CD14-positive monocyte (primary cell): ENCODE measurements around the gene SIGLEC7. TPM values are rescaled to one million over a fixed set of nuclear protein-coding genes. Genes with fewer than 3 reads are reported as not detected.

Experiments
- DNase-seq, 3 donors: peaks; one replicate each; pipeline ENCODE4 v3.0.0-alpha.2; 2011 to 2022
- H2AFZ ChIP-seq: 2 replicates; pipeline ENCODE4 v1.6.0; 2012; ENCODE audit warnings: mild to moderate bottlenecking, low read depth, low read length, inconsistent platforms; ENCODE audit not compliant: insufficient read depth, poor library complexity, severe bottlenecking
- H3K27ac ChIP-seq, 2 donors: 1 replicate in 1 of 2; 2 replicates in 1 of 2; pipeline ENCODE4 v1.5.1; 2012 to 2013; ENCODE audit warnings: low read length in 2 of 2, control low read depth in 1 of 2, inconsistent platforms in 1 of 2, low read depth in 1 of 2, mild to moderate bottlenecking in 1 of 2
- H3K27me3 ChIP-seq, 2 donors: one replicate each; pipeline versions ENCODE4 v1.6.0 to v1.6.1; 2011 to 2013; ENCODE audit warnings: low read length in 2 of 2; ENCODE audit not compliant: control insufficient read depth in 2 of 2, insufficient read depth in 2 of 2
- H3K36me3 ChIP-seq, 2 donors: replicated peaks in 1 of 2; 1 replicate in 1 of 2; 2 replicates in 1 of 2; pipeline versions ENCODE4 v1.5.1 to v1.6.1; 2012 to 2013; ENCODE audit warnings: low read length in 2 of 2, control low read depth in 1 of 2, inconsistent platforms in 1 of 2, mild to moderate bottlenecking in 1 of 2; ENCODE audit not compliant: insufficient read depth in 2 of 2, control insufficient read depth in 1 of 2
- H3K4me1 ChIP-seq, 2 donors: 1 replicate in 1 of 2; 2 replicates in 1 of 2; pipeline versions ENCODE4 v1.5.1 to v1.6.1; 2012 to 2013; ENCODE audit warnings: low read length in 2 of 2, control low read depth in 1 of 2, inconsistent platforms in 1 of 2, mild to moderate bottlenecking in 1 of 2, moderate library complexity in 1 of 2; ENCODE audit not compliant: insufficient read depth in 2 of 2, control insufficient read depth in 1 of 2
- H3K4me2 ChIP-seq: replicated peaks from 2 replicates; pipeline ENCODE3; 2012; ENCODE audit warnings: low read length, moderate library complexity, mild to moderate bottlenecking; ENCODE audit not compliant: poor library complexity, severe bottlenecking; ENCODE audit errors: extremely low read depth
- H3K4me3 ChIP-seq, 3 experiments: fragments of 200-600 bp in 1 of 3; sonication (generic) in 1 of 3; replicated peaks in 1 of 3; 1 replicate in 2 of 3; 2 replicates in 1 of 3; pipeline ENCODE4 v1.5.1; 2011 to 2013; ENCODE audit warnings: low read length in 3 of 3, mild to moderate bottlenecking in 3 of 3, control low read depth in 2 of 3, low read depth in 2 of 3, inconsistent platforms in 1 of 3, moderate library complexity in 1 of 3
- H3K79me2 ChIP-seq: 2 replicates; pipeline ENCODE4 v1.6.0; 2012; ENCODE audit warnings: mild to moderate bottlenecking, control low read depth, inconsistent platforms, low read length, moderate library complexity; ENCODE audit not compliant: insufficient read depth
- H3K9ac ChIP-seq: 2 replicates; pipeline ENCODE4 v1.6.0; 2017; ENCODE audit warnings: low read length, mild to moderate bottlenecking; ENCODE audit not compliant: insufficient read depth, poor library complexity, severe bottlenecking
- H3K9me3 ChIP-seq, 2 donors: replicated peaks in 1 of 2; 1 replicate in 1 of 2; 2 replicates in 1 of 2; pipeline versions ENCODE4 v1.5.1 to v1.6.1; 2012 to 2013; ENCODE audit warnings: low read length in 2 of 2, control low read depth in 1 of 2; ENCODE audit not compliant: control insufficient read depth in 1 of 2, insufficient read depth in 1 of 2
- H4K20me1 ChIP-seq: 2 replicates; pipeline ENCODE4 v1.6.0; 2012; ENCODE audit warnings: mild to moderate bottlenecking, low read length, control low read depth, moderate library complexity; ENCODE audit not compliant: insufficient read depth
- H3K27ac Mint-ChIP-seq, 7 donors: one replicate each; pipeline ENCODE4 v1.8.0; 2020; ENCODE audit warnings: mild to moderate bottlenecking in 7 of 7, mixed read lengths in 7 of 7, moderate library complexity in 6 of 7, inconsistent platforms in 2 of 7
- H3K27me3 Mint-ChIP-seq, 3 donors: one replicate each; pipeline ENCODE4 v1.8.0; 2021 to 2022; ENCODE audit warnings: low read depth in 3 of 3, mild to moderate bottlenecking in 3 of 3, mixed read lengths in 3 of 3, moderate library complexity in 3 of 3, inconsistent platforms in 1 of 3
- H3K36me3 Mint-ChIP-seq, 2 donors: one replicate each; pipeline ENCODE4 v1.8.0; 2020; ENCODE audit warnings: mixed read lengths in 2 of 2, inconsistent platforms in 1 of 2, mild to moderate bottlenecking in 1 of 2
- H3K4me1 Mint-ChIP-seq: one replicate; pipeline ENCODE4 v1.8.0; 2020; ENCODE audit warnings: mild to moderate bottlenecking, mixed read lengths
- H3K4me3 Mint-ChIP-seq, 2 donors: one replicate each; pipeline ENCODE4 v1.8.0; 2020; ENCODE audit warnings: mild to moderate bottlenecking in 2 of 2, mixed read lengths in 2 of 2, moderate library complexity in 1 of 2
- H3K9me3 Mint-ChIP-seq, 7 donors: one replicate each; pipeline ENCODE4 v1.8.0; 2020 to 2022; ENCODE audit warnings: mixed read lengths in 7 of 7, mild to moderate bottlenecking in 6 of 7, moderate library complexity in 6 of 7, inconsistent platforms in 2 of 7
- CTCF ChIP-seq: fragments of 200-600 bp; IDR thresholded peaks from one replicate; pipeline ENCODE4 v1.8.0; 2022; ENCODE audit warnings: antibody characterized with exemption, mild to moderate bottlenecking
- WGBS: methylation state at CpG from one replicate; pipeline ENCODE4 v1.1.5; 2013; ENCODE audit warnings: missing lambda C conversion rate; ENCODE audit not compliant: insufficient coverage; 5-methylcytosine and 5-hydroxymethylcytosine counted together
- intact Hi-C, 2 donors: fragments of 100-400 bp; cut with micrococcal nuclease; formaldehyde crosslinking; loops; one replicate each; pipeline versions ENCODE4 v1.15.0 to v1.15.1; 2023
- polyA plus RNA-seq, 3 donors: library from polyadenylated mRNA; depleted of rRNA in 1 of 3; unstranded in 2 of 3; stranded (reverse) in 1 of 3; fragments of 300-500 nt in 2 of 3; fragments of >200 nt in 1 of 3; fragmentation: Illumina TruSeq in 2 of 3; gene quantifications; 1 replicate in 2 of 3; 2 replicates in 1 of 3; pipeline ENCODE4 v1.2.3, GENCODE V29; 2012 to 2021

SIGLEC7 gene
- polyA plus RNA-seq, 3 donors: 71.8 to 93.3 (median 82.0) TPM

DNA sequence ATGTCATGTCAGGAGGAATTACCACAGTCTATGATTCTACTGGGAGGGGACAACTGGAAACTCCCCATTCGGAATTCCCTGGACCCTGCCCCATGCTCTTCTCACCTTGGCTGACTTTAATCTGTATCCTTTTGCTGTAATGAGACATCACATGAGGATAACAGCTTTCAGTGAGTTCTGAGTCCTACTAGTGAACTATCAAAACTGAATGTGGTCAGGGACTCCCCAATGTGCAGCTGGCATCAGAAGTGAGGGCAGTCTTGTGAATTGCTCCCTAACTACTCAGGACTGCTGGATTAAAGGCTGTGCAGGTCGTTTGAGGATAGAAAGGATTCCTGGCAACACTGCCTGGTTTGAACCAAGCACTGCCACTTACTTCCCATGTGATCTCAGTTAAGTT lies 15.2 kb downstream of the SIGLEC7 start:
- Histone ChIP-seq H3K27ac (no peak overlapping the region), H3K9me3 (no peaks in the 10 kb centered on the region), H3K36me3 (peaks cover 41 to 49% of the 10 kb centered on the region in 2 donors), H3K4me1 (peaks cover 8 to 13% of the 10 kb centered on the region in 2 donors), H3K27me3 (no peaks in the 10 kb centered on the region), H4K20me1 (peaks cover 14% of the 10 kb centered on the region), H3K4me2 (no peak overlapping the region), H3K4me3 (no peak overlapping the region), H3K9ac (no peak overlapping the region), H2AFZ (no peak overlapping the region), H3K79me2 (peaks cover 6% of the 10 kb centered on the region)
- Mint-ChIP-seq H3K4me1 (peaks cover 12% of the 10 kb centered on the region), H3K9me3 (no peaks in the 10 kb centered on the region), H3K36me3 (peaks cover 44 to 46% of the 10 kb centered on the region in 2 donors), H3K4me3 (no peak overlapping the region), H3K27me3 (peaks cover 2 to 5% (median 3%) of the 10 kb centered on the region in 3 donors), H3K27ac (no peak overlapping the region)
- no peak for TF ChIP-seq CTCF
- intact Hi-C loops: no loop called here
- DNase-seq: no peak
- WGBS: 100% methylated on average over 1 of the region's 2 CpGs

GRCh38 chr19:51158474-51159129 lies 16.5 kb downstream of the SIGLEC7 start:
- Histone ChIP-seq H3K79me2 (no peaks in the 10 kb centered on the region), H3K27me3 (no peaks in the 10 kb centered on the region), H4K20me1 (peaks cover 4% of the 10 kb centered on the region), H3K4me2 (peak overlapping the region; percentile 50), H3K9me3 (no peaks in the 10 kb centered on the region), H3K4me1 (peaks cover 8 to 13% of the 10 kb centered on the region in 2 donors), H3K36me3 (peaks cover 27 to 35% of the 10 kb centered on the region in 2 donors), H2AFZ (no peak overlapping the region), H3K9ac (no peak overlapping the region), H3K4me3 (no peak overlapping the region), H3K27ac (peak overlapping the region in 1 of 2 donors; percentile 24)
- H3K27me3 Mint-ChIP-seq: peaks cover 0 to 5% (median 3%) of the 10 kb centered on the region in 3 donors
- peak; percentile 68 to 73 (median 70) for DNase-seq
- peaks cover 31 to 32% of the 10 kb centered on the region in 2 donors for H3K36me3 Mint-ChIP-seq
- H3K4me1 Mint-ChIP-seq: peaks cover 12% of the 10 kb centered on the region
- H3K4me3 Mint-ChIP-seq: no peak overlapping the region
- no peaks in the 10 kb centered on the region for H3K9me3 Mint-ChIP-seq
- WGBS: 0% methylated on average over 1 of the region's 7 CpGs
- peak overlapping the region; percentile 23 to 93 (median 87) for H3K27ac Mint-ChIP-seq
- intact Hi-C loops: loop anchor here (2.0 kb wide), 1 partner anchor 100 kb away; no protein-coding TSS in a partner anchor
- TF ChIP-seq CTCF: peak; percentile 99
